ENCODE results near the gene ANK2.

- no peak for TF ChIP-seq REST (IDR thresholded peaks at IDR 0.05; ENCODE audit: insufficient read depth in 1 of 2, low read depth in 2 of 2, low read length in 1 of 2)
- TF ChIP-seq CTCF (IDR thresholded peaks at IDR 0.05) = no peak
- TF ChIP-seq SIN3A (IDR thresholded peaks at IDR 0.05; ENCODE audit: borderline replicate concordance, insufficient read depth, low read depth, low read length) = no peak
- TF ChIP-seq POLR2AphosphoS5 (IDR thresholded peaks at IDR 0.05; ENCODE audit: low read depth, low read length) = no peak
These were observed 21.8 kb downstream of the ANK2 start for GRCh38 chr4:113071274-113071673.

Data from Panc1 (cell line).